ENCODE results near the gene RTTN. TPM values are rescaled to one million over a fixed set of nuclear protein-coding genes. Genes with fewer than 3 reads are reported as not detected.
"Not testable (repeated sequence)": the region's sequence is repeated elsewhere in the genome, so short reads cannot be mapped to it uniquely, and the experiment has no call there.

RTTN gene
- polyA plus RNA-seq, 1 donor from 2014 or later: 5.0 TPM

- peaks cover 39% of the 10 kb centered on the region for H3K36me3 Mint-ChIP-seq
- no peaks in the 10 kb centered on the region for H3K4me1 Mint-ChIP-seq
- no peaks in the 10 kb centered on the region for H3K27me3 Mint-ChIP-seq
- no peak overlapping the region for H3K4me3 Mint-ChIP-seq
- no peak overlapping the region for H3K27ac Mint-ChIP-seq
- H3K9me3 Mint-ChIP-seq: peaks cover 0 to 4% (median 0%) of the 10 kb centered on the region in 3 donors
Measured at GRCh38 chr18:70110678-70111077, 94.8 kb downstream of the RTTN start.

- Mint-ChIP-seq H3K4me3 (no peak overlapping the region), H3K4me1 (no peaks in the 10 kb centered on the region), H3K9me3 (no peaks in the 10 kb centered on the region), H3K27me3 (no peaks in the 10 kb centered on the region), H3K36me3 (peaks cover 31% of the 10 kb centered on the region), H3K27ac (no peak overlapping the region)
Measured at GRCh38 chr18:70107091-70107490, 98.4 kb downstream of the RTTN start.

GRCh38 chr18:70102854-70103253 is 102.6 kb downstream of the RTTN start:
- not testable (repeated sequence) for H3K4me1 Mint-ChIP-seq, H3K27me3 Mint-ChIP-seq, H3K4me3 Mint-ChIP-seq, H3K9me3 Mint-ChIP-seq, H3K27ac Mint-ChIP-seq
- peaks cover 24% of the 10 kb centered on the region for H3K36me3 Mint-ChIP-seq

GRCh38 chr18:70089858-70090257 is 115.6 kb downstream of the RTTN start:
- H3K4me3 Mint-ChIP-seq: no peak overlapping the region
- H3K36me3 Mint-ChIP-seq: peaks cover 11% of the 10 kb centered on the region
- peaks cover 0 to 2% (median 2%) of the 10 kb centered on the region in 3 donors for H3K9me3 Mint-ChIP-seq
- no peaks in the 10 kb centered on the region for H3K27me3 Mint-ChIP-seq
- peak overlapping the region in 2 of 3 donors; percentile 17 to 41 for H3K27ac Mint-ChIP-seq
- H3K4me1 Mint-ChIP-seq: peaks cover 0 to 2% (median 0%) of the 10 kb centered on the region in 3 donors

GRCh38 chr18:70086085-70086484 is 119.4 kb downstream of the RTTN start:
- no peaks in the 10 kb centered on the region for H3K27me3 Mint-ChIP-seq
- H3K36me3 Mint-ChIP-seq: peaks cover 5% of the 10 kb centered on the region
- H3K4me3 Mint-ChIP-seq: no peak overlapping the region
- H3K27ac Mint-ChIP-seq: no peak overlapping the region
- peaks cover 0 to 2% (median 0%) of the 10 kb centered on the region in 3 donors for H3K4me1 Mint-ChIP-seq
- H3K9me3 Mint-ChIP-seq: no peaks in the 10 kb centered on the region

DNA sequence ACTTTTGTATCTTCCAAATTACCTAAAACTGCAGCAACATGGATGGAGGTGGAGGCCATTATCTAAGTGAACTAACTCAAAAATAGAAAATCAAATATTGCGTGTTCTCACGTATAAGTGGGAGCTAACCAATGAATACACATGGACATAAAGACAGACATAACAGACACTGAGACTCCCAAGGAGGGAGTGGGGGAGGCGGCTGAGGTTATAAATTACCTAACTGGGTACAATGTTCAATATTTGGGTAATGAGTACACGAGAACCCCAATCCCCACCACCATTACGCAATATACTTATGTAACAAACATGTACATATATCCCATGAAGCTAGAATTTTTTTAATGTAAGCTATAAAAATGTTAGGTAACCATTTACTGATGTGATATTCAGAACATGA is 119.8 kb downstream of the RTTN start:
- H3K4me1 Mint-ChIP-seq: peaks cover 0 to 2% (median 0%) of the 10 kb centered on the region in 3 donors
- H3K4me3 Mint-ChIP-seq: no peak overlapping the region
- H3K9me3 Mint-ChIP-seq: no peaks in the 10 kb centered on the region
- H3K27ac Mint-ChIP-seq: no peak overlapping the region
- peaks cover 2% of the 10 kb centered on the region for H3K36me3 Mint-ChIP-seq
- H3K27me3 Mint-ChIP-seq: no peaks in the 10 kb centered on the region

- no peak overlapping the region for H3K4me3 Mint-ChIP-seq
- no peaks in the 10 kb centered on the region for H3K9me3 Mint-ChIP-seq
- peaks cover 0 to 2% (median 0%) of the 10 kb centered on the region in 3 donors for H3K4me1 Mint-ChIP-seq
- peaks cover 2% of the 10 kb centered on the region for H3K36me3 Mint-ChIP-seq
- H3K27ac Mint-ChIP-seq: no peak overlapping the region
- no peaks in the 10 kb centered on the region for H3K27me3 Mint-ChIP-seq
Measured at GRCh38 chr18:70082430-70082829, 123.1 kb downstream of the RTTN start.

GRCh38 chr18:70078106-70078505 is 127.4 kb downstream of the RTTN start:
- Mint-ChIP-seq H3K27me3 (no peaks in the 10 kb centered on the region), H3K27ac (no peak overlapping the region), H3K9me3 (no peaks in the 10 kb centered on the region), H3K4me1 (no peaks in the 10 kb centered on the region), H3K36me3 (peaks cover 3% of the 10 kb centered on the region), H3K4me3 (no peak overlapping the region)

GRCh38 chr18:70075906-70076305 is 129.6 kb downstream of the RTTN start:
- H3K27ac Mint-ChIP-seq: no peak overlapping the region
- peaks cover 2% of the 10 kb centered on the region for H3K36me3 Mint-ChIP-seq
- no peaks in the 10 kb centered on the region for H3K9me3 Mint-ChIP-seq
- H3K4me3 Mint-ChIP-seq: no peak overlapping the region
- no peaks in the 10 kb centered on the region for H3K27me3 Mint-ChIP-seq
- no peaks in the 10 kb centered on the region for H3K4me1 Mint-ChIP-seq

DNA sequence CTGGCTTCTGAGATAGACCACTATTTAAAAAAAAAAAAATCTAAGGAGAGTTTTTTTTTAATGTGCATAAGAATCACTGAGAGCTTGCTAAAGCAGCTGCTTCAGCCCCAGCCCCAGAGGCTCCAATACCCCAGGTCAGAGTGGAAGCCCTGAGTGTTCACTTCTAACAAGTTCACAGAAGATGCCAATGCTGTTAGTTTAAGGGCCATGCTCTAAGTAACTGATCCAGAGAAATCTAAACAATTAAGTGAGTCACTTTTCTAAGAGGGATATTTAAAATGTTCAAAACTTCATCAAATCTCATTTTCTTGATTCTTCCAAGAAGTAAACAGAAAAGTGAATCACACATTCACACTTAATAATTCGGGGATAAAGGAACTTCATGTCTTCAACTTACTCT is 131.4 kb downstream of the RTTN start:
- Mint-ChIP-seq H3K27ac (no peak overlapping the region), H3K9me3 (no peaks in the 10 kb centered on the region), H3K27me3 (no peaks in the 10 kb centered on the region), H3K4me3 (no peak overlapping the region), H3K36me3 (peaks cover 2% of the 10 kb centered on the region), H3K4me1 (no peaks in the 10 kb centered on the region)

DNA sequence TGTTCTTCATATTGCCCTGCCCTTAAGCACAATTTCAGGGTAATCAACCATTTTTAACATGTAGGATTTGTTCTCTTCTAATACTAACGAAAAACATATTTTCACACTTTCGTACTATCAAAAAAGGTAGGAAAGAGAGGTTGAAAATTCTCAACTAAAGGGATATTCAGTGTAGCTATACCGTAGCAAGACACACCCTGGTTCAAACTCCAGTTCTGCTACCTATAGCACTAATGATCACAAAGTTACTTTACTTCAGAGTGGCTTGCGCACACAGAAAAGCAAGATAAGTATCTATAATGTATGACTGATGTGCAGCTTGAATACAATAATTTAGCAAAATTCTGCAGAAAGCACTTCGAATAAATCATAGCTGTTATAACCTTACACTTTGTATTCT is 132.1 kb downstream of the RTTN start:
- H3K36me3 Mint-ChIP-seq: peaks cover 2% of the 10 kb centered on the region
- no peaks in the 10 kb centered on the region for H3K4me1 Mint-ChIP-seq
- no peaks in the 10 kb centered on the region for H3K27me3 Mint-ChIP-seq
- no peak overlapping the region for H3K4me3 Mint-ChIP-seq
- no peak overlapping the region for H3K27ac Mint-ChIP-seq
- no peaks in the 10 kb centered on the region for H3K9me3 Mint-ChIP-seq

DNA sequence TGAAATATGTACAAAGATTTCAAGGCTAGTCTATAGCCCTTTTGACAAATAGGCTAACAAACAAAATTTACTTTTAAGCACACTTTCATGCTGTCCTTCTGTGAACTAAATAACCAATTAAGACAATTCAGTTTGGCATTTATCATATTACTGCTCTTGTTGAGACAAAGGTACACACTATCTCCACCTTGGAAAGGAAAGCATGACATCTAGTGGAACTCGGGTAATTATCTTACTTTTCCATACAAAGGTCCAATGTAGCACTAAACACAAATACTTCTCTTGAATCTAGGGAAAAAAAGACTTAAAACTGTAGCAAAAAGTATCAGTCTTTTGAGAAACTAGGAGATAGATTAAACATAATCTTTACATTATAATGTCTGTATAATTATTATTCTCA is 132.8 kb downstream of the RTTN start:
- no peak overlapping the region for H3K4me3 Mint-ChIP-seq
- H3K36me3 Mint-ChIP-seq: peaks cover 2% of the 10 kb centered on the region
- no peaks in the 10 kb centered on the region for H3K4me1 Mint-ChIP-seq
- H3K27ac Mint-ChIP-seq: no peak overlapping the region
- no peaks in the 10 kb centered on the region for H3K27me3 Mint-ChIP-seq
- no peaks in the 10 kb centered on the region for H3K9me3 Mint-ChIP-seq

GRCh38 chr18:70069965-70070364 is 135.5 kb downstream of the RTTN start:
- Mint-ChIP-seq H3K4me1 (no peaks in the 10 kb centered on the region), H3K36me3 (no peaks in the 10 kb centered on the region), H3K4me3 (no peak overlapping the region), H3K9me3 (no peaks in the 10 kb centered on the region), H3K27me3 (no peaks in the 10 kb centered on the region), H3K27ac (no peak overlapping the region)

GRCh38 chr18:70069382-70069781 is 136.1 kb downstream of the RTTN start:
- H3K4me3 Mint-ChIP-seq: no peak overlapping the region

GRCh38 chr18:70068981-70069380 is 136.5 kb downstream of the RTTN start:
- no peaks in the 10 kb centered on the region for H3K4me1 Mint-ChIP-seq
- no peak overlapping the region for H3K4me3 Mint-ChIP-seq
- no peaks in the 10 kb centered on the region for H3K9me3 Mint-ChIP-seq
- H3K36me3 Mint-ChIP-seq: peaks cover 2% of the 10 kb centered on the region
- H3K27ac Mint-ChIP-seq: no peak overlapping the region
- no peaks in the 10 kb centered on the region for H3K27me3 Mint-ChIP-seq

More at GRCh38 chr18:70069382-70069781, 136.1 kb downstream of the RTTN start:
- H3K27me3 Mint-ChIP-seq: no peaks in the 10 kb centered on the region
- H3K27ac Mint-ChIP-seq: no peak overlapping the region
- H3K9me3 Mint-ChIP-seq: no peaks in the 10 kb centered on the region
- H3K36me3 Mint-ChIP-seq: peaks cover 1% of the 10 kb centered on the region
- H3K4me1 Mint-ChIP-seq: no peaks in the 10 kb centered on the region

DNA sequence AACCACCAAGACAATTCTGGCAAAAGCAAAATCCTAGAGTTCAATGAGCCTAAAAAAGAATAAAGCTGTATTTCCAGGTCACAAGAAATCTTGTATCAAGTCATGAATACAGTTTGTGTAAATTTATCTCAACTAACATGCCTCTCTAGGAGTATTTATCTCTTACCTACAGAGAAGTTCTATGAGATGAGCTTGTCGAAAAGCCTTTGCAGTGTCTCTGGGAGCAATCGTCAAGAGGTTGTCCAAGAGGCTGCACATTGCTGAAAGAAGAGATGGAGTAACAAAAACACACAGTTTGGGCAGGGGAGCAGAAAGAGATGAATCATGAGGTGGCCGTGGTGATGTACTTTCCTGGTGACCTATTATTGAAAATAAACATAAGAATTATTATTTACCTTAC is 145.8 kb downstream of the RTTN start:
- H3K27ac Mint-ChIP-seq: no peak overlapping the region
- H3K27me3 Mint-ChIP-seq: no peaks in the 10 kb centered on the region
- H3K9me3 Mint-ChIP-seq: no peaks in the 10 kb centered on the region
- H3K4me3 Mint-ChIP-seq: no peak overlapping the region
- peaks cover 24% of the 10 kb centered on the region for H3K36me3 Mint-ChIP-seq
- peaks cover 0 to 2% (median 1%) of the 10 kb centered on the region in 3 donors for H3K4me1 Mint-ChIP-seq

DNA sequence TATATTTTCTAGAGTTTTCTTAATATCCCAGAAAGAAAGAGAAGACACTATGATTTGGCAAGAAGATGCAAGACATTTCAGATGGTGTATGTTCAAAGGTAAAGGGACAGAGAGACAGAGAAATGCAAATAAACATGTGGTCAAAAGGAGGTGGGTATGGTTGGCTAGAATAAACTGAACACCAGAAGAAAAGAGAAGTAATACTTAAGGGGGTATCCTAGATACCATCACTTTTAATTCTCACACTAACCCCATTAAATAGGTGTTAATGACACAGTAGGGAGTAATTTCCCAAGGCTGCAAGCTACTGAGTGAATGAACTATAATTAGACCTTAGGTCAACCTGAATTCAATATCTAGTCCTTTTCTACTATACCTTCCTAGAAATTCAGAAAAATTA is 146.6 kb downstream of the RTTN start:
- Mint-ChIP-seq H3K9me3 (no peaks in the 10 kb centered on the region), H3K36me3 (peaks cover 22% of the 10 kb centered on the region), H3K27me3 (no peaks in the 10 kb centered on the region), H3K27ac (no peak overlapping the region), H3K4me3 (no peak overlapping the region), H3K4me1 (peaks cover 0 to 2% (median 1%) of the 10 kb centered on the region in 3 donors)
